Trophoblast cell (in vitro differentiated cells and primary cell): ENCODE results near the gene MPZL1.
A peak's percentile ranks its signal among the peaks of the same experiment; 100 is the strongest.

ENCODE experiments used
- DNase-seq, 2 donors: peaks; one replicate each; pipeline ENCODE4 v3.0.0-alpha.2; 2016
- H2AFZ ChIP-seq: 2 replicates; pipeline ENCODE4 v1.6.1; 2013; ENCODE audit warnings: low read length, moderate library complexity, mild to moderate bottlenecking; ENCODE audit not compliant: insufficient read depth, poor library complexity
- H2AK5ac ChIP-seq: 2 replicates; pipeline ENCODE4 v1.6.1; 2013; ENCODE audit warnings: mild to moderate bottlenecking, low read length
- H2BK120ac ChIP-seq: 2 replicates; pipeline ENCODE4 v1.6.1; 2013; ENCODE audit warnings: low read length, mild to moderate bottlenecking, moderate library complexity; ENCODE audit not compliant: insufficient read depth, poor library complexity
- H2BK12ac ChIP-seq: 2 replicates; pipeline ENCODE4 v1.6.1; 2013; ENCODE audit warnings: mild to moderate bottlenecking, low read length, moderate library complexity
- H2BK5ac ChIP-seq: 2 replicates; pipeline ENCODE4 v1.6.1; 2013; ENCODE audit warnings: low read length, low read depth, moderate library complexity, mild to moderate bottlenecking; ENCODE audit not compliant: poor library complexity
- H3K14ac ChIP-seq: 2 replicates; pipeline ENCODE4 v1.6.1; 2013; ENCODE audit warnings: mild to moderate bottlenecking, low read length
- H3K18ac ChIP-seq: 2 replicates; pipeline ENCODE4 v1.6.1; 2013; ENCODE audit warnings: mild to moderate bottlenecking, low read length
- H3K23ac ChIP-seq: 2 replicates; pipeline ENCODE4 v1.6.1; 2013; ENCODE audit warnings: low read length
- H3K27ac ChIP-seq: 2 replicates; pipeline ENCODE4 v1.5.1; 2013; ENCODE audit warnings: low read depth, mild to moderate bottlenecking, inconsistent platforms, low read length, moderate library complexity
- H3K27me3 ChIP-seq: 2 replicates; pipeline ENCODE4 v1.6.1; 2013; ENCODE audit warnings: inconsistent platforms, mild to moderate bottlenecking, low read length, moderate library complexity; ENCODE audit not compliant: insufficient read depth
- H3K36me3 ChIP-seq, 2 experiments: 1 replicate in 1 of 2; 2 replicates in 1 of 2; pipeline ENCODE4 v1.6.1; 2013; ENCODE audit warnings: low read length in 2 of 2, mild to moderate bottlenecking in 2 of 2, moderate library complexity in 1 of 2; ENCODE audit not compliant: insufficient read depth in 2 of 2, control insufficient read depth in 1 of 2
- H3K4ac ChIP-seq: 2 replicates; pipeline ENCODE4 v1.6.1; 2013; ENCODE audit warnings: low read depth, mild to moderate bottlenecking, low read length, moderate library complexity
- H3K4me1 ChIP-seq, 2 experiments: 1 replicate in 1 of 2; 2 replicates in 1 of 2; pipeline ENCODE4 v1.6.1; 2013; ENCODE audit warnings: low read length in 2 of 2, mild to moderate bottlenecking in 2 of 2, moderate library complexity in 1 of 2; ENCODE audit not compliant: insufficient read depth in 2 of 2, control insufficient read depth in 1 of 2
- H3K4me2 ChIP-seq: 2 replicates; pipeline ENCODE4 v1.6.1; 2013; ENCODE audit warnings: inconsistent platforms, mild to moderate bottlenecking, low read length, moderate library complexity
- H3K4me3 ChIP-seq: 2 replicates; pipeline ENCODE4 v1.5.1; 2013; ENCODE audit warnings: mild to moderate bottlenecking, low read depth, low read length, inconsistent platforms
- H3K79me1 ChIP-seq: one replicate; pipeline ENCODE4 v1.6.1; 2013; ENCODE audit warnings: low read length
- H3K79me2 ChIP-seq: 2 replicates; pipeline ENCODE4 v1.6.1; 2013; ENCODE audit warnings: low read length, mild to moderate bottlenecking; ENCODE audit not compliant: control insufficient read depth, insufficient read depth, poor library complexity
- H3K9ac ChIP-seq: 2 replicates; pipeline ENCODE4 v1.6.1; 2013; ENCODE audit warnings: mild to moderate bottlenecking, low read length
- H3K9me3 ChIP-seq: 2 replicates; pipeline ENCODE4 v1.6.1; 2013; ENCODE audit warnings: low read depth, mild to moderate bottlenecking, control low read depth, inconsistent platforms, low read length; ENCODE audit not compliant: insufficient read depth
- H4K12ac ChIP-seq: 2 replicates; pipeline ENCODE4 v1.6.1; 2013; ENCODE audit warnings: low read depth, mild to moderate bottlenecking, low read length, moderate library complexity
- H4K8ac ChIP-seq: 2 replicates; pipeline ENCODE4 v1.6.1; 2013; ENCODE audit warnings: low read depth, mild to moderate bottlenecking, low read length, moderate library complexity
- H4K91ac ChIP-seq: one replicate; pipeline ENCODE4 v1.6.1; 2013; ENCODE audit warnings: low read depth, mild to moderate bottlenecking, low read length, moderate library complexity
- WGBS: extraction: QIAGEN DNeasy Blood & Tissue Kit; methylation state at CpG from one replicate; pipeline ENCODE4 v1.1.7; 2013; ENCODE audit warnings: missing lambda C conversion rate; ENCODE audit not compliant: insufficient read length, insufficient coverage; ENCODE audit errors: extremely low coverage; 5-methylcytosine and 5-hydroxymethylcytosine counted together

MPZL1 gene

DNA sequence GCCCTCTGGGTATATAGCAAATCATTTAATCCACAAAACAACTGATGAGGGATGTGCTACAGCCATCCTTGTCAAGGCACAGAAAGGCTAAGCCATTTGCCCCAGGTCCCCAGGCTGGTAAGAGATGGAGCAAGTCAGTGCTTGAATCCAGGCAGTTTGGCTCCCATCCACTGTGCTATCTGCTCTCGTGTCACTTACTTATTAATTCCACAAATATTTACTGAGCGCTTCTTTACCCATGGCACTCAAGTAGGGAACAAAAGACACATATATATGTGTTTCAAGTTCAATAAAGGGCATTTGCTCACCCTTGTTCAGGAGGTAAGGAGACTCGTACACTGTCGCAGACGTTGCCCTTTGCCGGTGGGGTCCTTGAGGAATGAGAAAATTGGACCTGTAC is 38.6 kb upstream of the MPZL1 start:
- Histone ChIP-seq H4K8ac (peak overlapping the region; percentile 74), H3K36me3 (no peaks in the 10 kb centered on the region), H3K27ac (peak overlapping the region; percentile 36), H2BK120ac (peak overlapping the region; percentile 92), H4K12ac (no peak overlapping the region), H3K79me1 (peaks cover 52% of the 10 kb centered on the region), H3K79me2 (peaks cover 1% of the 10 kb centered on the region), H3K4me1 (peaks cover 56 to 57% of the 10 kb centered on the region in 2 experiments), H2AFZ (peak overlapping the region; percentile 37), H3K4me2 (no peak overlapping the region), H3K18ac (peak overlapping the region; percentile 69), H3K9me3 (no peaks in the 10 kb centered on the region), H3K14ac (peak overlapping the region; percentile 84), H4K91ac (peak overlapping the region; percentile 95), H3K9ac (no peak overlapping the region), H3K4me3 (no peak overlapping the region), H2AK5ac (peak overlapping the region; percentile 96), H2BK5ac (peak overlapping the region; percentile 82), H3K23ac (no peak overlapping the region), H3K27me3 (no peaks in the 10 kb centered on the region), H3K4ac (peak overlapping the region; percentile 65), H2BK12ac (peak overlapping the region; percentile 97)
- DNase-seq, result no peak
- WGBS, result no CpG with 5 or more reads among the region's 6 CpGs

DNA sequence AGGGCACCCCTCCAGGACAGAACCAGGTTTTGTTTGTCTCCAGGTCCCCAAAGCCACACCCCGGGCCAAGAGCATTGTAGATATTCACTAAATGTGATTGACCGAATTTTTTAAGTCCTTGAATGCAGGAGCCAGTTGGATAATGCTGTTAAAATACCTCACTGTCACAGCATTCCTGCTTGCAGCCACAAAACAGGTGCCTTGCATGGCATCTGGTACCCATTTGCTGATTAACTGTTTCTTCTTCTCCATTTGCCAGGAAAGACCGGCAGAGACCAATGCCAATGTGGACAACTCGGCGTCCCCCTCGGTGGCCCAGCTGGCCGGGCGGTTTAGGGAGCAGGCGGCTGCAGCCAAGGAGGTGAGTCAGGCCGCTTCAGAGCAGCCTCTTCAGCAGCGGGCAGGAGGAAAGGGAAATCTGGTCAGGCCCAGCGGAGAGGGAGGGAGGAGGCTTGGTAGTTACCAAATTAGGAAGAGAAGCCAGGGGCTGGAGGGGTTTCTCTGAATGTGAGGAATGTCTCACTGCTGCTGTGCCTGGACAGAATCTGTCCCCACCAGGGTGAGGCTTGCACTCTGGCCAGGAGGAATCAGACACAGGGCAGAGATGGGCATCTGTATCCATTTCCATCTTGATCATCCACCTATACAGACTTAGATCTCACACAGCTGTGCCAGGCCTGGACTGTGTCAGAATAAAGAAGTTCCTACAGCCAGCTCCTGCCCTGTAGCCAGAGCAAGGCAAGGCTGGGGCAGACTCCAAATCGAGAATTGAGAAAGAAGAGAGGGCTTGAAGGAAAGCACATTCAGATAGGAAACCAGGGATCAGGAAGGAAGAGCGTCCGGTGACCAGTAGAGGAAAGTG is 37.9 kb upstream of the MPZL1 start:
- Histone ChIP-seq H3K23ac (no peak overlapping the region), H2AK5ac (peak overlapping the region; percentile 93), H2BK5ac (peak overlapping the region; percentile 83), H3K79me2 (peaks cover 1% of the 10 kb centered on the region), H3K4me3 (no peak overlapping the region), H4K91ac (peak overlapping the region; percentile 95), H2AFZ (peak overlapping the region; percentile 35), H3K9me3 (no peaks in the 10 kb centered on the region), H3K14ac (peak overlapping the region; percentile 84), H3K27ac (peak overlapping the region; percentile 84), H3K18ac (peak overlapping the region; percentile 37), H4K8ac (peak overlapping the region; percentile 42), H3K4me2 (no peak overlapping the region), H3K9ac (no peak overlapping the region), H3K27me3 (no peaks in the 10 kb centered on the region), H3K4ac (peak overlapping the region; percentile 44), H2BK12ac (peak overlapping the region; percentile 82), H3K4me1 (peaks cover 52 to 53% of the 10 kb centered on the region in 2 experiments), H3K36me3 (no peaks in the 10 kb centered on the region), H3K79me1 (peaks cover 48% of the 10 kb centered on the region), H2BK120ac (peak overlapping the region; percentile 92), H4K12ac (no peak overlapping the region)
- DNase-seq, result no peak
- WGBS, result no CpG with 5 or more reads among the region's 15 CpGs

DNA sequence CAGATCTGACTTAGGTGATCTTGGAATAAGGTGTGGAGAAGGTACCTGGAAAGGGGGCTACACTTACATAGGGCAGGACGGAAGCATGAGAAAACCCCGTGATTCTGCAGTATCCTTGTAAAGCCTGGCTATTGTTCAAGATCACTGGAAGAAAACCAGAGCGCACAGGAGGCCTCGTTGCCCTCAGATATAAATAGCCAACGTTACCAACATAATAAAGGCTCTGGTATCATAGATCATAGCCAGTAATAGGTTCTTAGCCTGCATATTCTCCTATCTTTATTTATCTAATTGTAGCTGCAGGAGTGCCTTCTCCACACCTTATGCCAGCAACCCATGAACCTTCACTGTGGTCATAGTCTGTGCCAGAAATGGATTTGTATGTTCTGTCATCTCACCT is 35.9 kb upstream of the MPZL1 start:
- no peaks in the 10 kb centered on the region for H3K27me3 ChIP-seq
- no peak overlapping the region for H3K18ac ChIP-seq
- no peak overlapping the region for H3K4me2 ChIP-seq
- peaks cover 39% of the 10 kb centered on the region for H3K79me1 ChIP-seq
- no CpG with 5 or more reads among the region's 5 CpGs for WGBS
- peak overlapping the region; percentile 56 for H2BK12ac ChIP-seq
- peaks cover 1% of the 10 kb centered on the region for H3K79me2 ChIP-seq
- no peak overlapping the region for H2BK120ac ChIP-seq
- no peak overlapping the region for H3K9ac ChIP-seq
- no peak overlapping the region for H3K14ac ChIP-seq
- no peak overlapping the region for H4K8ac ChIP-seq
- H3K36me3 ChIP-seq, result no peaks in the 10 kb centered on the region
- no peak overlapping the region for H2AK5ac ChIP-seq
- no peak for DNase-seq
- peak overlapping the region; percentile 32 for H4K91ac ChIP-seq
- no peak overlapping the region for H3K4ac ChIP-seq
- no peak overlapping the region for H2BK5ac ChIP-seq
- H3K9me3 ChIP-seq, result no peaks in the 10 kb centered on the region
- H3K4me1 ChIP-seq, result peaks cover 45 to 50% of the 10 kb centered on the region in 2 experiments
- no peak overlapping the region for H2AFZ ChIP-seq
- no peak overlapping the region for H3K23ac ChIP-seq
- H3K27ac ChIP-seq, result no peak overlapping the region
- H4K12ac ChIP-seq, result no peak overlapping the region
- no peak overlapping the region for H3K4me3 ChIP-seq

DNA sequence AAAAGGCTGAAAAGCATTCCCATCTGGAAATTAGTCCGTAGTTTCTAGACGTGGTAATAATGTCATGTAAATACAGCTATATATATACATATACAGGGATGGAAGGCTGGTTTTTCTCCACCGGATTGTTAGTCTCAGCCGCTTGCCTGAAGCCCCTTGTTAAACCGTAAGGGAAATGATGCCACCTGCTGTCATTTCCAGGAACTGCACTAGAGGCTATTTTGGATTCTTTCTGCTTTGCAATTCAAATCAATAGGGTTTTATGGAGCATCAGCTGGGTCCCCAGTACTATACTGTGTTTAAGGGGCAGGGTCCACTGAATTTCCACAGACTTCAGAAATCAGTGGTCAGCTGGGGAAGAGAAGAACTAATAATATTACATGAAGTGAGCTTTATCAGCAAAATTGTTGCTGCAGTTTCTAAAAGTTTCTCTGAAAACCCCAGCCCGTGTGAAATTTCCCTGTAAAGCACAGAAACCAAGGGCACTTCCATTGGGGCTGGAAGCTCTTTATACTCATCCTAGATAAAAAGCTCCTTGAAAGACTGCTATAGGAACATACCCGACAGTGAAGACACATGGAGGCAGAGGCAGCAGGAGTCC is 33.8 kb upstream of the MPZL1 start:
- Histone ChIP-seq H3K9me3 (no peaks in the 10 kb centered on the region), H4K91ac (no peak overlapping the region), H4K12ac (no peak overlapping the region), H2BK5ac (peak overlapping the region; percentile 11), H3K27me3 (no peaks in the 10 kb centered on the region), H3K79me1 (peaks cover 26% of the 10 kb centered on the region), H3K18ac (no peak overlapping the region), H2AK5ac (no peak overlapping the region), H3K36me3 (no peaks in the 10 kb centered on the region), H3K14ac (no peak overlapping the region), H2BK12ac (peak overlapping the region; percentile 80), H3K27ac (no peak overlapping the region), H3K23ac (no peak overlapping the region), H2BK120ac (peak overlapping the region; percentile 48), H3K4ac (no peak overlapping the region), H3K4me1 (peaks cover 30 to 36% of the 10 kb centered on the region in 2 experiments), H3K4me2 (peak overlapping the region; percentile 6), H3K9ac (no peak overlapping the region), H3K79me2 (no peaks in the 10 kb centered on the region), H3K4me3 (no peak overlapping the region), H4K8ac (no peak overlapping the region), H2AFZ (no peak overlapping the region)
- DNase-seq, result peak; percentile 75 to 97
- no CpG with 5 or more reads among the region's 7 CpGs for WGBS
